Midbrain (tissue), 1 donor: ENCODE measurements around the gene SOWAHA.
"Not testable (repeated sequence)": the region's sequence is repeated elsewhere in the genome, so short reads cannot be mapped to it uniquely, and the experiment has no call there.

Experiments used
- DNase-seq: peaks from one replicate; lab custom pipeline; 2025; lab: John Stamatoyannopoulos, UW

The SOWAHA gene

GRCh38 chr5:132853323-132853722, 40.2 kb downstream of the SOWAHA start:
- DNase-seq: no peak

- DNase-seq: no peak
Measured at GRCh38 chr5:132853790-132854189, 40.7 kb downstream of the SOWAHA start.

- DNase-seq: no peak
Measured at GRCh38 chr5:132854301-132854700, 41.2 kb downstream of the SOWAHA start.

- DNase-seq: not testable (repeated sequence)
Measured at GRCh38 chr5:132854992-132855391, 41.9 kb downstream of the SOWAHA start.

GRCh38 chr5:132856011-132856410, 42.9 kb downstream of the SOWAHA start:
- DNase-seq: no peak

GRCh38 chr5:132859889-132860437, 46.9 kb downstream of the SOWAHA start:
- DNase-seq: no peak

- no peak for DNase-seq
Measured at GRCh38 chr5:132860742-132861141, 47.6 kb downstream of the SOWAHA start.

GRCh38 chr5:132865668-132866341, 52.7 kb downstream of the SOWAHA start:
- no peak for DNase-seq
